AG10803 (cell line): ENCODE measurements around the gene PLCH1.

Experiments used
- DNase-seq: peaks from one replicate; pipeline ENCODE4 v3.0.0; 2010; ENCODE audit warnings: low read depth
- H3K4me3 ChIP-seq: 2 replicates; pipeline ENCODE4 v1.5.1; 2011; ENCODE audit warnings: mild to moderate bottlenecking, low read length, control low read depth
- TF ChIP-seq, protein P1 (sequence below): conservative IDR thresholded peaks from 2 replicates; pipeline ENCODE4 v1.5.1; 2011; ENCODE audit warnings: mild to moderate bottlenecking, low read length, control low read depth, inconsistent platforms

Gene PLCH1

DNA sequence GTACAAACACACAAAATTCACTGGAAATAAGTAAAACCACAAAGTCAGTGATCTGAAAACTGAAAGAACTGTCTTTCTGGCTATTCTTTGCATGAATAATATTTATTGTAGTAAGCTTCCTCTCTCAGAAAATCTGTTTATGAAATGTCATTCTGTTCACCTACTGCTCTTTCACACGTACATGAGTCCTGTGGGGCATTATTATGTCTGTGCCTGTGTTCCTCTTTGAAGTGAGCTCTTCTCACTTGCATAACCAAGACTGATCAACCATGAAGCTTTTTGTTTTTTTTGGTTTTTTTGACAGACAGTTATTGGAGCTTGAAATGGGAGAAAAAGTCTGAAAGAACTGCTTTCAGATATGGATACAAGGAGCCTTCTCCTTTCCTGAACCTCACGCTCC, 195.8 kb downstream of the PLCH1 start:
- TF ChIP-seq, protein P1, sequence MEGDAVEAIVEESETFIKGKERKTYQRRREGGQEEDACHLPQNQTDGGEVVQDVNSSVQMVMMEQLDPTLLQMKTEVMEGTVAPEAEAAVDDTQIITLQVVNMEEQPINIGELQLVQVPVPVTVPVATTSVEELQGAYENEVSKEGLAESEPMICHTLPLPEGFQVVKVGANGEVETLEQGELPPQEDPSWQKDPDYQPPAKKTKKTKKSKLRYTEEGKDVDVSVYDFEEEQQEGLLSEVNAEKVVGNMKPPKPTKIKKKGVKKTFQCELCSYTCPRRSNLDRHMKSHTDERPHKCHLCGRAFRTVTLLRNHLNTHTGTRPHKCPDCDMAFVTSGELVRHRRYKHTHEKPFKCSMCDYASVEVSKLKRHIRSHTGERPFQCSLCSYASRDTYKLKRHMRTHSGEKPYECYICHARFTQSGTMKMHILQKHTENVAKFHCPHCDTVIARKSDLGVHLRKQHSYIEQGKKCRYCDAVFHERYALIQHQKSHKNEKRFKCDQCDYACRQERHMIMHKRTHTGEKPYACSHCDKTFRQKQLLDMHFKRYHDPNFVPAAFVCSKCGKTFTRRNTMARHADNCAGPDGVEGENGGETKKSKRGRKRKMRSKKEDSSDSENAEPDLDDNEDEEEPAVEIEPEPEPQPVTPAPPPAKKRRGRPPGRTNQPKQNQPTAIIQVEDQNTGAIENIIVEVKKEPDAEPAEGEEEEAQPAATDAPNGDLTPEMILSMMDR = no peak
- no peak overlapping the region for H3K4me3 ChIP-seq
- DNase-seq = no peak

DNA sequence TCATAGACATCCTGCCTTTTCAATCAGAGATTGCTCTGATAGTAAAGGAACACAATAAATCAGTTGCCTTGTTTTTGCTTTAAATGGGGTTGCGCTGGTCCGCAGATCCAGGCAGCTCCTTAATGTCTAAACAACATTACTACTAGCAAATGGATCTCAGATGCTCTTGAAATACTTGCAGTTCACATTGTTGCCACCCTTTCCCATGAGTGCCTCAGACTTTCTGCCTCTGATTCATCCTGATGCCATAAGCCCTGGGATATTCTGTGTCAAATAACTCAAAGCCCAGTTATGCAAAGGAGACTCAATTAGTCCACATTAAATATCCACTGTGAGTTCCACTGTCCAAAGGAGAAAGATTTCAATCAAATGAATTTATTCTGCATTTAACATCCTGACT, 196.7 kb downstream of the PLCH1 start:
- no peak overlapping the region for H3K4me3 ChIP-seq
- peak; percentile 66 for DNase-seq
- TF ChIP-seq, protein P1 = peak; percentile 39

DNA sequence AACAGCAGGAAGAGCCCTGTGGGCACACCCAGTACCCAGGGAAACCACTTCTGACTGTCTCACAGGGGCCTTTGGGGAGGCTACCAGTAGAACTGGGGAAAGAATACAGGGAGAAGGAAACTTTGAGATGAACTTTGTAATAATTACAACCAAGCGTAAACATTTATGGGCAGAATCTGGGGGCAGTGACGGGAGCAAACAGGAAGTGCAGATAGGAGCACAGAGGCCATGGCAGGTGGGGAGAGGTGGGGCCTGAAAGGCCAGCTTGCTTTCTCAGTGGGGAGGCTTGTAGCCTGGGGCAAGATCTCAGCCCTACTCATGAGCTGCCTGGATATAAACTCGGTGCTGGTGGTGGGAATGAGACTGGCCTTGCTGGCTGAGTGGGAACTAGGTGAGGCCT, 209.8 kb downstream of the PLCH1 start:
- H3K4me3 ChIP-seq = no peak overlapping the region
- TF ChIP-seq, protein P1 = no peak
- no peak for DNase-seq

DNA sequence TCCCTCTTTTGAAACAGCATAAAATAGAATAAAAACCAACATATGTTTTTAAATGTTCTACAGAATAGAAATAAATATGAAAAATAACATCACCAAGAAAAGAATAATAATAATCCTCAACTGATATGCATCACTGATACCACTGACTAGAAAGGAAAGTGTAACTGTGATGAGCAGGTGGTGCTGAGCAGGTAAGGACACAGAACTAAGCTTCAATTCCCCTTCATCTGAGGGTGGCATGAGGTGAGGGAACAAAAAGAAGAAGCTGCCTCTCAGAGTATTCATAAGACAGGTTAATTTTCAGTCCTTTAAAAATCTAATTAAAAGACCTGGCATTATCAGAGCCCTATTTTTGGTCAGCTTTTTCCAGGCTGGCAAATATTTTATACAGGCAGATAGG, 216.3 kb downstream of the PLCH1 start:
- TF ChIP-seq, protein P1 = no peak

DNA sequence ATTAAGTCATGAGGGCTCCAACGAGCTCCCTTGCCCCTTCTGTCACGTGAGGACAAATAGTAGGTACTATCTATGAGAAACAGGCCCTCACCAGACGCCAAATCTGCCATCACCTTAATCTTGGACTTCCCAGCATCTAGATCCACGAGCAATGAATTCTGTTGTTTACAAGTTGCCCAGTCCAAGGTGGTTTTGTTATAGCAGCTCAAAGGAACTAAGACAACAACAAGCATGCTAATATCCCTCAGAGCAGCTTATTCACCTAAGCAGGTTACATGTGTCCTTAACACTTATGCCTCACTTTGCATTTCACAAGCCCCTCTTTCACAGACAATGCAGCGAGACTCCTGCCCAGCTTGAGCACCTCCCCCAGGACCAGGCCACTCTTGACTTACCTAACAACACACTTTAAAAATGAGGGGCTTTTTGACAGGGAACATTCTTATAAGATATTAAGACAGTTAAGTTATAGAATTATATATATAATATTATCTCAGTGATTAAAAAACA, 219.5 kb downstream of the PLCH1 start:
- TF ChIP-seq, protein P1 = no peak
- no peak overlapping the region for H3K4me3 ChIP-seq
- DNase-seq = no peak

More for the DNA sequence above, 216.3 kb downstream of the PLCH1 start:
- DNase-seq = no peak
- no peak overlapping the region for H3K4me3 ChIP-seq

DNA sequence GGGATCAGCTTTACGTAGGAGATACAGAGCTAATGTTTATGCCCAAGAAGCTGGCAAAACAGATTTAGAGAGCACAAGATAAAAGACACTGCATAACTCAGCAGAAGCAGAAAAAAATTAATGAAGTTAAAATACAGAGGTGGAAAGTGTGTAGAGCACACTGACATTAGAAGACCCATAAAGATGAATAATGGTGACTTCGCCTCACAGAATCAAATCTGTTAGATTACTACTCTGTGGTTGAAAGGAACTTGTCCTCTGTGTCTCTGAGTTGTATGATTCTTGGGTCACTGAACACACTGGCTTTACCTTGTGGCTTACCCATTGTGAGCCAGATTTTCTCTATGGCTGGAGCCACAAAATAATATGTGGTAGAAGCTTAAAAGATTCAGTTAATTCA, 224.4 kb downstream of the PLCH1 start:
- TF ChIP-seq, protein P1 = no peak
- H3K4me3 ChIP-seq = no peak overlapping the region
- DNase-seq = no peak

DNA sequence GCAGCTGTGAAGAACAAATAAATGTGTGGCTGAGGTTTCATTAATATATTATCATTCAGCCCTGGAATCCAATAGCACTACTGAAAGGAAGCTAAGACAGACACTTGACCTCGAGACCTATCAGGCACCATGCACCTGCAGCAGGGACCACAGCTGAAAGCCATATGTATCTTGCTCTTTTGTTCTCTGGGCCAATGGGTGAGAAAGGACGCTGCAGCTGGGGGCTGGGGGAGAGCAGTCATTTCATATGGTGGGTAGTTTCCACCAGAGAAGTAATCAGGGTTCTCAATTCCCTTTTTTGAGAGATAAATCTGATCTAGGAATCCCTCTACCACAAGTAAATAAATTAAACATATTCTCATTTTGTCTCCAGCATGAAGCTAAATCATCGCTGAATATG, 225.8 kb downstream of the PLCH1 start:
- TF ChIP-seq, protein P1 = no peak
- DNase-seq = no peak
- H3K4me3 ChIP-seq = no peak overlapping the region
